Fibroblast of skin of left biceps (primary cell): ENCODE results near the gene LAPTM4A.

Experiments used
- DNase-seq, 2 experiments: peaks; one replicate each; pipeline ENCODE4 v3.0.0-alpha.2; 2013; ENCODE audit warnings: low read depth in 2 of 2

LAPTM4A gene

GRCh38 chr2:20019747-20020146, 31.7 kb downstream of the LAPTM4A start:
- no peak for DNase-seq

- no peak for DNase-seq
Measured at GRCh38 chr2:20018601-20019152, 32.8 kb downstream of the LAPTM4A start.

GRCh38 chr2:20016346-20016745, 35.1 kb downstream of the LAPTM4A start:
- no peak for DNase-seq

GRCh38 chr2:20015482-20016083, 35.8 kb downstream of the LAPTM4A start:
- DNase-seq, result peak in 1 of 2 experiments; percentile 10

- no peak for DNase-seq
Measured at GRCh38 chr2:20013126-20013849, 38.1 kb downstream of the LAPTM4A start.

- no peak for DNase-seq
Measured at GRCh38 chr2:20012282-20013125, 38.9 kb downstream of the LAPTM4A start, which contains the start of gene MATN3. MATN3 (minus strand) TSS chr2:20012668; CDS start chr2:20012631, 37 bp downstream.

- DNase-seq, result no peak
Measured at GRCh38 chr2:20012032-20012281, 39.5 kb downstream of the LAPTM4A start.

- DNase-seq, result no peak
Measured at GRCh38 chr2:20011276-20012031, 40.0 kb downstream of the LAPTM4A start.

GRCh38 chr2:20008703-20009102, 42.7 kb downstream of the LAPTM4A start:
- DNase-seq, result no peak

- no peak for DNase-seq
Measured at GRCh38 chr2:20005891-20006470, 45.4 kb downstream of the LAPTM4A start.

- DNase-seq, result no peak
Measured at GRCh38 chr2:20005067-20005627, 46.3 kb downstream of the LAPTM4A start.

GRCh38 chr2:20001361-20001863, 50.0 kb downstream of the LAPTM4A start:
- no peak for DNase-seq

- no peak for DNase-seq
Measured at GRCh38 chr2:19993731-19994130, 57.7 kb downstream of the LAPTM4A start.

GRCh38 chr2:19991895-19992294, 59.5 kb downstream of the LAPTM4A start:
- DNase-seq, result no peak

- no peak for DNase-seq
Measured at GRCh38 chr2:19990416-19990728, 61.1 kb downstream of the LAPTM4A start.

- peak; percentile 55 to 60 for DNase-seq
Measured at GRCh38 chr2:19989667-19990415, 61.6 kb downstream of the LAPTM4A start, which contains the start of gene WDR35. WDR35 (minus strand) TSS chr2:19990105; CDS start chr2:19990015, 90 bp downstream.

- no peak for DNase-seq
Measured at GRCh38 chr2:19989342-19989666, 62.1 kb downstream of the LAPTM4A start.

- no peak for DNase-seq
Measured at GRCh38 chr2:19988600-19988999, 62.8 kb downstream of the LAPTM4A start.

GRCh38 chr2:19987936-19988335, 63.5 kb downstream of the LAPTM4A start:
- DNase-seq, result no peak
